HT1080 (cell line): ENCODE measurements around the gene ERN1. TPM values are rescaled to one million over a fixed set of nuclear protein-coding genes. Genes with fewer than 3 reads are reported as not detected.

ENCODE experiments used
- DNase-seq: peaks from one replicate; pipeline ENCODE4 v3.0.0-alpha.2; 2015; ENCODE audit warnings: low read depth
- total RNA-seq: library from RNA; depleted of rRNA; stranded (reverse); fragments of >200 nt; shearing (Covaris generic); gene quantifications from 2 replicates; pipeline ENCODE4 v1.2.3, GENCODE V29; 2014

The ERN1 gene
- total RNA-seq, 1 experiment from 2014 or later: 2.5 TPM

GRCh38 chr17:64084940-64085649 is 44.8 kb downstream of the ERN1 start:
- DNase-seq: no peak

- peak; percentile 49 for DNase-seq
Observed at GRCh38 chr17:64084086-64084939, 45.6 kb downstream of the ERN1 start.

GRCh38 chr17:64083563-64084085 is 46.3 kb downstream of the ERN1 start:
- DNase-seq: no peak

- no peak for DNase-seq
Observed at GRCh38 chr17:64083093-64083492, 46.9 kb downstream of the ERN1 start.

GRCh38 chr17:64081802-64082799 is 47.8 kb downstream of the ERN1 start:
- peak; percentile 76 for DNase-seq

GRCh38 chr17:64080174-64080618 is 49.7 kb downstream of the ERN1 start:
- DNase-seq: no peak

- DNase-seq: no peak
Observed at GRCh38 chr17:64077379-64077778, 52.6 kb downstream of the ERN1 start.

GRCh38 chr17:64075913-64076312 is 54.0 kb downstream of the ERN1 start:
- DNase-seq: no peak

GRCh38 chr17:64074704-64075426 is 55.1 kb downstream of the ERN1 start:
- no peak for DNase-seq

GRCh38 chr17:64073771-64074703 is 55.9 kb downstream of the ERN1 start:
- no peak for DNase-seq

GRCh38 chr17:64071111-64071510 is 58.8 kb downstream of the ERN1 start:
- DNase-seq: no peak

GRCh38 chr17:64070213-64070612 is 59.7 kb downstream of the ERN1 start:
- no peak for DNase-seq

GRCh38 chr17:64069143-64069542 is 60.8 kb downstream of the ERN1 start:
- DNase-seq: no peak

- no peak for DNase-seq
Observed at GRCh38 chr17:64067657-64068056, 62.3 kb downstream of the ERN1 start.

GRCh38 chr17:64066716-64067115 is 63.2 kb downstream of the ERN1 start:
- no peak for DNase-seq

GRCh38 chr17:64065161-64065560 is 64.8 kb downstream of the ERN1 start:
- DNase-seq: no peak

GRCh38 chr17:64064331-64064730 is 65.6 kb downstream of the ERN1 start:
- DNase-seq: no peak

- DNase-seq: peak; percentile 18
Observed at GRCh38 chr17:64063766-64064224, 66.1 kb downstream of the ERN1 start.

GRCh38 chr17:64063088-64063487 is 66.9 kb downstream of the ERN1 start:
- no peak for DNase-seq
